ENCODE results near the gene COBLL1.

COBLL1 gene

DNA sequence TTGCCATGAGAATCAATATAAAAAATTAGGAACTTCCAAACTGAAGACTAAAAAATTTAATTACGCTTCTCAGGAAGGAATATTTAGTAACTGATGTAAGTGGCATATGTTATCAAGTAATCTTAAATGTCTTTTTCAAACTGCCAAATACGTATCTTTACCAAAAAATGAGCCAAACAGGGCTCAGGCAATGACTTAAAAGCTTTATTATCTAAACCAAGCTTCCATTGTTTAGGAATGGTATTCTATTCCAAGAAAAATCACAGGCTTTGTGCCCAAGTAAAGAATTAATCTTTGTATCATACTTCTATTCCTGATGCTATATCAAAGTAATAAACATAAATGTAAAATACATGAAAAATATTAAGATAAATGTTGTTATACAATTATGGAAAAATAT, 148.7 kb downstream of the COBLL1 start:
- in situ Hi-C loops (cut with HindIII; ENCODE audit: low sequenced_read_pairs), result no loop called here

GRCh38 chr2:164692114-164692513, 149.5 kb downstream of the COBLL1 start:
- in situ Hi-C loops (cut with HindIII; ENCODE audit: low sequenced_read_pairs), result no loop called here

DNA sequence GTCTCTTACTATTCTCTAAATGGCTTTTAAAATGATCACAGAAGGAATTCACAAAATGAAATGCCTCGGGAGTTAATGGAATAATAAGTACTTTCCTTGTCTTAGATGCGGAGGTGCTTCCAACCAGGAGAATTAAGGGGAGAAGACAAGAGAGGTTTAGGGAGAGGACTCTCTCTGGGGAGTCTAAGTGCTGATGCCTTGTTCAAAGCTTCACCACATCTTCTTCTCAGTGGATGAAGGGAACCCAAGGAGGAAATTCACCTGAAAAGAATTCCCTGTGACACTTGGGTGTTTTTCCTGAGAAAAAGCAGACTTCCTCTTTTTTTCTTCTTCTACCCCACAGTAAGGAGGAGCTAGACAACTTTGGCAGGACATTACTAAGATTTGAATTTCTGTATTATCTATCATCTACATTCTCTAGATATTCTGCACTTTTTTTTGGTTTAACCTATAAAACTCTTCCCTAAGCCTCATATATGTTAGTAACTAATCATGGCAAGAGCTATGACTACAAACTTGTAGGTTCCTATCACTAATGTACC, 150.2 kb downstream of the COBLL1 start:
- in situ Hi-C loops (cut with HindIII; ENCODE audit: low sequenced_read_pairs), result no loop called here

DNA sequence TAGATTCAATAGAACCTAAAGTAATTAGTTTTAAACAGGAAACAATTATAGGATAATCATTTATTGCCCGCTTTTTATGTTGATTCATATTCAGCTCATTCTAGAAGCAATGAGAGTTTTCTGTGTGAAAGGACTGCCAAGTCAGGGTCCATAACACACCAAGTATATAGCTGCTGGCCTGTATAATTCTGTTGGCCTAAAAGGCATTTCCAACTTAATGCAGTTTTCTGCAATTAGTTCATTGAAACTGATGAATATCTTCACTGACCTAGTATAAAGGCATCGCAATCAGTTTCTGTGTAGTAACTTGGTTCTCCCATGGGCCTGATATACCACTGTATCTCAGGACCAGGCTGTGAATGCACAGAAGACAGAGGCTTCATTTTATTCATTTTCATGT, 151.3 kb downstream of the COBLL1 start:
- in situ Hi-C loops (cut with HindIII; ENCODE audit: low sequenced_read_pairs), result no loop called here

GRCh38 chr2:164688896-164689419, 152.7 kb downstream of the COBLL1 start:
- in situ Hi-C loops (cut with HindIII; ENCODE audit: low sequenced_read_pairs), result no loop called here

GRCh38 chr2:164681009-164681408, 160.6 kb downstream of the COBLL1 start:
- in situ Hi-C loops (cut with HindIII; ENCODE audit: low sequenced_read_pairs), result no loop called here

- in situ Hi-C loops (cut with HindIII; ENCODE audit: low sequenced_read_pairs), result no loop called here
Observed at GRCh38 chr2:164678631-164679149, 162.9 kb downstream of the COBLL1 start.

DNA sequence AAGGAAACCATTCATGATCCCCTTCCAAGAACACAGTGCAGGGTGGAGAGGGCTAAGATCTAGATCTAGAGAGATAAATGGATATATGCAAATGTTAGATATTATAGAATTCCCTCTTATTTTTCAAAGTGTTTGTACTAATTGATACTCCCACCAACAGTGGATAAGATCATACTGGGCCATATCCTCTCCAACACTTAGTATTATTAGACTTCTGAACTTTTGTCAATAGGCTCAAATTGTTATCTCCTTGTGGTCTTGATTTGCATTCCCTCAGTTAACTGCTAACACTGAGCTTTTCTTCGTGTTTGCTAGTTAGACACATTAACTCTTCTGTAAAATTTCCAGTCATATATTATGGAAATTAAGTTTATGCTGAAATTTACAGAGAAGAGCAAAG, 163.9 kb downstream of the COBLL1 start:
- in situ Hi-C loops (cut with HindIII; ENCODE audit: low sequenced_read_pairs), result no loop called here

DNA sequence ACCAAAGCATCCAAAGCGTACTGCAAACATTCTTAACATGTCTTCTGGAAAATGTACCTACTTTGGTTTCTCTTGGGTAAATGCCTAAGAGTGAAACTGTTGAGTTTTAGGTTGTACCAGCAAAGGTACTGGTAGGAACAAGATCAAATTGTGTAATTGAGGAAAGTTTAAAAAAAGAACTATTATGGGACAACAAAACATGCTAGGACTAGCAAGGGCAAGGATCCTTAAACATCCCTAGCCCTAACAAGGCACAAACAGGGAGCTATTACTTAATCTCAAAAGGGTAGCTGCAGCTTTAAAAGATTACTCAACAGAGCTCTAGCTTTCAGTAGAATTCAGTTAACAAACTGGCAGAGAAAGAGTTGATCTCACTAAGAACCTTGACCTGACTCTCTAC, 164.4 kb downstream of the COBLL1 start:
- in situ Hi-C loops (cut with HindIII; ENCODE audit: low sequenced_read_pairs), result no loop called here

- in situ Hi-C loops (cut with HindIII; ENCODE audit: low sequenced_read_pairs), result no loop called here
Observed at GRCh38 chr2:164675687-164676086, 165.9 kb downstream of the COBLL1 start.

GRCh38 chr2:164675027-164675426, 166.6 kb downstream of the COBLL1 start:
- in situ Hi-C loops (cut with HindIII; ENCODE audit: low sequenced_read_pairs), result no loop called here

GRCh38 chr2:164671664-164672396, 169.8 kb downstream of the COBLL1 start:
- in situ Hi-C loops (cut with HindIII; ENCODE audit: low sequenced_read_pairs), result no loop called here

GRCh38 chr2:164669291-164669690, 172.3 kb downstream of the COBLL1 start:
- in situ Hi-C loops (cut with HindIII; ENCODE audit: low sequenced_read_pairs), result no loop called here

GRCh38 chr2:164667566-164667965, 174.1 kb downstream of the COBLL1 start:
- in situ Hi-C loops (cut with HindIII; ENCODE audit: low sequenced_read_pairs), result no loop called here

DNA sequence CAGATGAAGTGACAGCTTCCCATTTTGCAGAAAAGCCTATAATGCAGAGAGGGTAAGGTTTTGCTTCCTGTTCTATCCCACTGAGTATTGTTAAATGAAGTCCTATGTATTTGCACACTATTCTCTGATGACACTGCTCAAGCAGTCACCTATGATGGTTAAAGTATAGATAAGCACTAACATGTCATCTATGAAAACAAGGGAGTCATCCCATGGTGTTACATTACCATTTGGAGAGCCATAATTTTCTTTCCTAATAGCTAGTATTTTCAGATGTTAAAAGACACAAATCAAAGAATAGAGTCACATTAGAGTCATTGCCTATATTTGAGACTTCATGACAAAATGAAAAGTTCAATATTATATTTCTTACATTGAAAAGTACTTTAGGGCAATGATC, 177.6 kb downstream of the COBLL1 start:
- in situ Hi-C loops (cut with HindIII; ENCODE audit: low sequenced_read_pairs), result loop anchor here (5.0 kb wide), 1 partner anchor 42 kb away; the partner anchor contains the start of gene GRB14

GRCh38 chr2:164662868-164663631, 178.6 kb downstream of the COBLL1 start:
- in situ Hi-C loops (cut with HindIII; ENCODE audit: low sequenced_read_pairs), result loop anchor here (5.0 kb wide), 1 partner anchor 41 kb away; the partner anchor contains the start of gene GRB14

GRCh38 chr2:164662066-164662465, 179.6 kb downstream of the COBLL1 start:
- in situ Hi-C loops (cut with HindIII; ENCODE audit: low sequenced_read_pairs), result loop anchor here (5.0 kb wide), 1 partner anchor 40 kb away; the partner anchor contains the start of gene GRB14

DNA sequence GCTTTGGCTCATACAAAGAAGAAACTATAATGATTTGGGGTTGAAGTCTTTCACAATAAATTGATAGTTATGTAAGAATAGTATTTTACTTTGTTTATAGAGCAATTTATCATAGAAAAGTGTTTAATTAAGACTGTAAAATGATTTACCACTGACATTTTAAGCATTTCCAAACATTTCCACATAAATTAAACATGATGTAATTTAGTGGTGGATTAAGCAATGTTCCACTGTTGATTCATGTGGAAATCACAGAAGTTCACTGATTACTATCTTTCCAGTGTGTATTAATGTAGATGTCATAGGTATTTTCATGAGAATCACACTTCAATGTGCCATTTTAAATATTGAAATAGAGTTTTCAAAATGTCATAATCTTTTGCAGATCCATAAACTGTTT, 180.3 kb downstream of the COBLL1 start:
- in situ Hi-C loops (cut with HindIII; ENCODE audit: low sequenced_read_pairs), result loop anchor here (5.0 kb wide), 1 partner anchor 39 kb away; the partner anchor contains the start of gene GRB14

DNA sequence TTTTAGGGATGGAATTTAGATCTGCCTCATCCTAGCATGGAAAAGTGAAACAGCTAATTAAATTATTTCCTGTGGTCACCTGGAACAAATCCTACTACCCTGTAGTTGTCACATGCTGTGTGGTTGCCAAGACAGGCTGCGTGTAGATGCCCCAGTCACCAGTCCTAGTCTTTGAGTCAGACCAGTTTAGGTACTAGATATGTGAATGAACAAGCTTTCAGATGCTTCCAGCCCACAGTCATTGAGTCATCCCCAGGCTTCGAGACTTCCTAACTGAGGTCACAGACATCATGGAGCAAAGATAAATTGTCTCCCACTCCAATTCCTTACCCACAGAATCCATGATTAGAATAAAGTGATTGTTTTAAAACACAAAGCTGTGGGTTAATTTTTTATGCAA, 184.5 kb downstream of the COBLL1 start:
- in situ Hi-C loops (cut with HindIII; ENCODE audit: low sequenced_read_pairs), result no loop called here

GRCh38 chr2:164655750-164656149, 185.9 kb downstream of the COBLL1 start:
- in situ Hi-C loops (cut with HindIII; ENCODE audit: low sequenced_read_pairs), result no loop called here

DNA sequence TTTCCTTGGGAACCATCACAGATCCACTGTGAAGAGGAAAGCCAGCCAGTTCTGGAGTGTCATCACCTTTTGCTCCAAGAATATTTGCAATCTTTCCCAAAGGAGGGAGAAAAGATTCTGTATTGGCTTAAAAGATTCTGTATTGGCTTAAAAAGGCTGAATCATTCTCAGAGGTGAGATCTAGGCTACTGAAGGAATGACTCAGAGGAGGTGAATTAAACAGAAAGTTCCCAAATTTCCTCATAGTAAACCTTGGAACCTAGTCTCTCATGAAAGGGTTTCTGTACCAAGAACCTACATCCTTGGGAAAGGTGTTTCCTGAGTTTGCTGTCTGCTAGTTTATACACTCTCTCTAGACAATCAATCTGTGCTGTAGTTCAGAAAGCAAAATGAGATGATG, 186.3 kb downstream of the COBLL1 start:
- in situ Hi-C loops (cut with HindIII; ENCODE audit: low sequenced_read_pairs), result no loop called here

Measured in endothelial cell of hepatic sinusoid (primary cell).